GM18508 (cell line): ENCODE measurements around the gene SIRPD.

Experiments
- ATAC-seq: cut with Tn5 transposase; IDR thresholded peaks from one replicate; pipeline ENCODE4 v1.9.1; 2021; ENCODE audit warnings: moderate number of reproducible peaks; ENCODE audit not compliant: insufficient read depth, unreplicated experiment

SIRPD gene

GRCh38 chr20:1539816-1540419, 17.6 kb downstream of the SIRPD start:
- ATAC-seq, result no peak

GRCh38 chr20:1538655-1539054, 18.9 kb downstream of the SIRPD start:
- no peak for ATAC-seq

GRCh38 chr20:1537731-1538058, 19.8 kb downstream of the SIRPD start:
- no peak for ATAC-seq

GRCh38 chr20:1536893-1537730, 20.4 kb downstream of the SIRPD start:
- no peak for ATAC-seq

- peak; percentile 80 for ATAC-seq
Measured at GRCh38 chr20:1535420-1536175, 21.9 kb downstream of the SIRPD start.

GRCh38 chr20:1534526-1534925, 23.0 kb downstream of the SIRPD start:
- no peak for ATAC-seq

- no peak for ATAC-seq
Measured at GRCh38 chr20:1533059-1533458, 24.4 kb downstream of the SIRPD start.

GRCh38 chr20:1528811-1529210, 28.7 kb downstream of the SIRPD start:
- ATAC-seq, result no peak

- ATAC-seq, result no peak
Measured at GRCh38 chr20:1527923-1528322, 29.6 kb downstream of the SIRPD start.

GRCh38 chr20:1526896-1527295, 30.6 kb downstream of the SIRPD start:
- no peak for ATAC-seq

- no peak for ATAC-seq
Measured at GRCh38 chr20:1526310-1526709, 31.2 kb downstream of the SIRPD start.

- ATAC-seq, result no peak
Measured at GRCh38 chr20:1524004-1524403, 33.5 kb downstream of the SIRPD start.

- ATAC-seq, result no peak
Measured at GRCh38 chr20:1517010-1517409, 40.5 kb downstream of the SIRPD start.

- ATAC-seq, result no peak
Measured at GRCh38 chr20:1513801-1514200, 43.7 kb downstream of the SIRPD start.

GRCh38 chr20:1509237-1509636, 48.3 kb downstream of the SIRPD start:
- no peak for ATAC-seq

- ATAC-seq, result no peak
Measured at GRCh38 chr20:1508574-1508973, 48.9 kb downstream of the SIRPD start.

GRCh38 chr20:1507276-1507675, 50.2 kb downstream of the SIRPD start:
- ATAC-seq, result no peak

- no peak for ATAC-seq
Measured at GRCh38 chr20:1505871-1506270, 51.6 kb downstream of the SIRPD start.

- no peak for ATAC-seq
Measured at GRCh38 chr20:1505361-1505760, 52.1 kb downstream of the SIRPD start.

GRCh38 chr20:1503564-1504227, 53.8 kb downstream of the SIRPD start:
- ATAC-seq, result peak; percentile 92

- no peak for ATAC-seq
Measured at GRCh38 chr20:1500496-1500895, 57.0 kb downstream of the SIRPD start.
